CD8-positive, alpha-beta memory T cell (primary cell): ENCODE measurements around the gene DHX9. TPM values are rescaled to one million over a fixed set of nuclear protein-coding genes. Genes with fewer than 3 reads are reported as not detected.

ENCODE experiments used
- CTCF ChIA-PET: fragments of 350-600 bp; sonication (Branson Sonifier 250); formaldehyde crosslinking; loops from one replicate; lab custom pipeline; 2021; ENCODE audit warnings: antibody characterized with exemption; lab: Charles Lee
- POLR2A ChIA-PET: fragments of 350-600 bp; sonication (Branson Sonifier 250); formaldehyde crosslinking; loops from one replicate; lab custom pipeline; 2021; ENCODE audit warnings: antibody characterized with exemption; lab: Charles Lee
- DNase-seq, 5 donors: peaks; one replicate each; pipeline versions ENCODE4 v3.0.0 to v3.0.0-alpha.2; 2020 to 2022; ENCODE audit warnings: mixed read lengths in 1 of 5
- H3K27ac ChIP-seq: one replicate; pipeline ENCODE4 v1.7.0; 2013; ENCODE audit warnings: low read depth, mild to moderate bottlenecking, low read length, moderate library complexity
- H3K27me3 ChIP-seq: 2 replicates; pipeline ENCODE4 v1.7.0; 2013; ENCODE audit warnings: low read length, mild to moderate bottlenecking; ENCODE audit not compliant: insufficient read depth, poor library complexity, severe bottlenecking
- H3K36me3 ChIP-seq: 2 replicates; pipeline ENCODE4 v1.7.0; 2013; ENCODE audit warnings: mild to moderate bottlenecking, low read length, moderate library complexity; ENCODE audit not compliant: insufficient read depth
- H3K4me1 ChIP-seq: 2 replicates; pipeline ENCODE4 v1.7.0; 2013; ENCODE audit warnings: mild to moderate bottlenecking, low read length, moderate library complexity; ENCODE audit not compliant: insufficient read depth
- H3K4me3 ChIP-seq: 2 replicates; pipeline ENCODE4 v1.7.0; 2013; ENCODE audit warnings: mild to moderate bottlenecking, low read length
- H3K9me3 ChIP-seq: 2 replicates; pipeline ENCODE4 v1.7.0; 2013; ENCODE audit warnings: mild to moderate bottlenecking, low read length
- H3K27ac Mint-ChIP-seq, 8 donors: one replicate each; pipeline ENCODE4 v1.8.0; 2020 to 2021; ENCODE audit warnings: mixed read lengths in 8 of 8, mild to moderate bottlenecking in 6 of 8, inconsistent platforms in 3 of 8, moderate library complexity in 3 of 8
- H3K27me3 Mint-ChIP-seq, 2 donors: one replicate each; pipeline ENCODE4 v1.8.0; 2020 to 2021; ENCODE audit warnings: mixed read lengths in 2 of 2, mild to moderate bottlenecking in 1 of 2, moderate library complexity in 1 of 2
- H3K36me3 Mint-ChIP-seq, 3 donors: one replicate each; pipeline ENCODE4 v1.8.0; 2020 to 2021; ENCODE audit warnings: mixed read lengths in 3 of 3, inconsistent platforms in 1 of 3, mild to moderate bottlenecking in 1 of 3
- H3K4me1 Mint-ChIP-seq, 3 donors: one replicate each; pipeline ENCODE4 v1.8.0; 2020 to 2021; ENCODE audit warnings: mixed read lengths in 3 of 3, inconsistent platforms in 1 of 3, mild to moderate bottlenecking in 1 of 3
- H3K4me3 Mint-ChIP-seq, 7 donors: one replicate each; pipeline ENCODE4 v1.8.0; 2020 to 2021; ENCODE audit warnings: mixed read lengths in 7 of 7, mild to moderate bottlenecking in 6 of 7, moderate library complexity in 4 of 7, inconsistent platforms in 2 of 7
- H3K9me3 Mint-ChIP-seq, 5 donors: one replicate each; pipeline ENCODE4 v1.8.0; 2020 to 2022; ENCODE audit warnings: mixed read lengths in 5 of 5, mild to moderate bottlenecking in 3 of 5, moderate library complexity in 2 of 5, inconsistent platforms in 1 of 5
- polyA plus RNA-seq: library from polyadenylated mRNA; unstranded; fragments of 300-500 nt; fragmentation: Illumina TruSeq; gene quantifications from one replicate; pipeline ENCODE4 v1.2.3, GENCODE V29; 2021
- total RNA-seq, 2 experiments: library from RNA; stranded (reverse); gene quantifications; one replicate each; pipeline ENCODE4 v1.2.3, GENCODE V29; 2021

The DHX9 gene
- total and polyA plus RNA-seq, 3 experiments from 2014 or later, result 115 to 353 (median 342) TPM

GRCh38 chr1:182877842-182878241, 38.7 kb downstream of the DHX9 start:
- Histone ChIP-seq H3K9me3 (no peaks in the 10 kb centered on the region), H3K4me3 (no peak overlapping the region), H3K27me3 (no peaks in the 10 kb centered on the region), H3K27ac (no peak overlapping the region), H3K36me3 (peaks cover 93% of the 10 kb centered on the region), H3K4me1 (no peaks in the 10 kb centered on the region)
- CTCF ChIA-PET, result no interaction called here
- Mint-ChIP-seq H3K4me3 (no peak overlapping the region), H3K36me3 (peaks cover 32 to 99% (median 56%) of the 10 kb centered on the region in 3 donors), H3K4me1 (peaks cover 8 to 19% (median 10%) of the 10 kb centered on the region in 3 donors), H3K9me3 (no peaks in the 10 kb centered on the region), H3K27ac (peak overlapping the region in 2 of 8 donors; percentile 64 to 79), H3K27me3 (no peaks in the 10 kb centered on the region)
- no peak for DNase-seq
- POLR2A ChIA-PET, result no interaction called here

GRCh38 chr1:182884872-182885271, 45.7 kb downstream of the DHX9 start:
- no peak for DNase-seq
- H3K4me3 ChIP-seq, result no peak overlapping the region
- POLR2A ChIA-PET, result no interaction called here
- no peak overlapping the region for H3K27ac ChIP-seq
- Mint-ChIP-seq H3K4me1 (peaks cover 15 to 32% (median 15%) of the 10 kb centered on the region in 3 donors), H3K27me3 (no peaks in the 10 kb centered on the region), H3K27ac (peak overlapping the region in 3 of 8 donors; percentile 14 to 38 (median 16)), H3K9me3 (no peaks in the 10 kb centered on the region), H3K4me3 (no peak overlapping the region), H3K36me3 (peaks cover 34 to 92% (median 52%) of the 10 kb centered on the region in 3 donors)
- no peaks in the 10 kb centered on the region for H3K27me3 ChIP-seq
- peaks cover 70% of the 10 kb centered on the region for H3K36me3 ChIP-seq
- H3K9me3 ChIP-seq, result no peaks in the 10 kb centered on the region
- CTCF ChIA-PET, result no interaction called here
- H3K4me1 ChIP-seq, result peaks cover 6% of the 10 kb centered on the region

DNA sequence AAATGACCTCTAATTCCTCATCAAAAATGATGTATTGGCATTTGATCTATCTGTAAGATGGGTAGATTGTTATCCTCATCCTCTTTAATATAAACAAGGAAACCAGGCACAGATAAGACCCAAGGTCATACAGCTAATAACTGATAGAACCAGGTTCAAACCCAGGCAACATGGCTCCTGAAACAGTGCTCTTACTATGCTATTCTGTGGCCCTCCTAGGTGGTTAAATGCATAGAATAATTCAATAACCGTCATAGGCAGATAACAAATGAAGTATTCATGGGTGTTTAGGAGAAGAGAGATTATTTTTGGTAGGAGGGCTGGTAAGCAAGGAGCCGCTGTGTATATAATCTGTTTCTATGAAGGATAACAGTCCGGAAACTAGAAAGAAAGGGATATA, 46.4 kb downstream of the DHX9 start:
- Histone ChIP-seq H3K9me3 (no peaks in the 10 kb centered on the region), H3K27me3 (no peaks in the 10 kb centered on the region), H3K36me3 (peaks cover 64% of the 10 kb centered on the region), H3K4me3 (no peak overlapping the region), H3K4me1 (peaks cover 13% of the 10 kb centered on the region), H3K27ac (no peak overlapping the region)
- no peaks in the 10 kb centered on the region for H3K27me3 Mint-ChIP-seq
- H3K4me1 Mint-ChIP-seq, result peaks cover 22 to 39% (median 23%) of the 10 kb centered on the region in 3 donors
- POLR2A ChIA-PET, result no interaction called here
- CTCF ChIA-PET, result no interaction called here
- no peak overlapping the region for H3K4me3 Mint-ChIP-seq
- DNase-seq, result no peak
- H3K27ac Mint-ChIP-seq, result peak overlapping the region in 2 of 8 donors; percentile 7 to 70
- H3K9me3 Mint-ChIP-seq, result no peaks in the 10 kb centered on the region
- H3K36me3 Mint-ChIP-seq, result peaks cover 28 to 87% (median 46%) of the 10 kb centered on the region in 3 donors

GRCh38 chr1:182886985-182887384, 47.8 kb downstream of the DHX9 start:
- POLR2A ChIA-PET, result no interaction called here

GRCh38 chr1:182888736-182889531, 49.8 kb downstream of the DHX9 start:
- Mint-ChIP-seq H3K4me3 (no peak overlapping the region), H3K9me3 (no peaks in the 10 kb centered on the region), H3K36me3 (peaks cover 11 to 58% (median 34%) of the 10 kb centered on the region in 3 donors), H3K4me1 (peaks cover 27 to 42% (median 28%) of the 10 kb centered on the region in 3 donors), H3K27me3 (peaks cover 0 to 3% of the 10 kb centered on the region in 2 donors), H3K27ac (peak overlapping the region in 6 of 8 donors; percentile 40 to 89 (median 50))
- H3K4me1 ChIP-seq, result peaks cover 13% of the 10 kb centered on the region
- H3K27me3 ChIP-seq, result no peaks in the 10 kb centered on the region
- ChIA-PET CTCF (interaction anchor here (1.1 kb wide), 1 partner anchor 34 kb away, joined by 3 read pairs; no protein-coding TSS in a partner anchor), POLR2A (no interaction called here)
- peaks cover 36% of the 10 kb centered on the region for H3K36me3 ChIP-seq
- no peak for DNase-seq
- H3K4me3 ChIP-seq, result no peak overlapping the region
- no peaks in the 10 kb centered on the region for H3K9me3 ChIP-seq
- H3K27ac ChIP-seq, result no peak overlapping the region

More at GRCh38 chr1:182886985-182887384, 47.8 kb downstream of the DHX9 start:
- Histone ChIP-seq H3K36me3 (peaks cover 50% of the 10 kb centered on the region), H3K4me1 (peaks cover 13% of the 10 kb centered on the region), H3K9me3 (no peaks in the 10 kb centered on the region), H3K27ac (no peak overlapping the region), H3K27me3 (no peaks in the 10 kb centered on the region), H3K4me3 (no peak overlapping the region)
- peaks cover 18 to 77% (median 41%) of the 10 kb centered on the region in 3 donors for H3K36me3 Mint-ChIP-seq
- H3K27ac Mint-ChIP-seq, result peak overlapping the region in 2 of 8 donors; percentile 9 to 59
- no peaks in the 10 kb centered on the region for H3K27me3 Mint-ChIP-seq
- no peak overlapping the region for H3K4me3 Mint-ChIP-seq
- CTCF ChIA-PET, result no interaction called here
- H3K4me1 Mint-ChIP-seq, result peaks cover 27 to 42% (median 28%) of the 10 kb centered on the region in 3 donors
- H3K9me3 Mint-ChIP-seq, result no peaks in the 10 kb centered on the region
- DNase-seq, result no peak

GRCh38 chr1:182889997-182890396, 50.9 kb downstream of the DHX9 start:
- Mint-ChIP-seq H3K36me3 (peaks cover 11 to 48% (median 28%) of the 10 kb centered on the region in 3 donors), H3K4me1 (peaks cover 25 to 42% (median 27%) of the 10 kb centered on the region in 3 donors), H3K9me3 (peaks cover 0 to 3% (median 0%) of the 10 kb centered on the region in 5 donors), H3K27me3 (peaks cover 2 to 13% of the 10 kb centered on the region in 2 donors), H3K4me3 (no peak overlapping the region), H3K27ac (peak overlapping the region; percentile 15 to 88 (median 60))
- no peaks in the 10 kb centered on the region for H3K27me3 ChIP-seq
- H3K4me1 ChIP-seq, result peaks cover 13% of the 10 kb centered on the region
- H3K4me3 ChIP-seq, result no peak overlapping the region
- no peak overlapping the region for H3K27ac ChIP-seq
- no peaks in the 10 kb centered on the region for H3K9me3 ChIP-seq
- DNase-seq, result peak in 3 of 5 donors; percentile 16 to 50 (median 23)
- ChIA-PET CTCF (no interaction called here), POLR2A (no interaction called here)
- H3K36me3 ChIP-seq, result peaks cover 30% of the 10 kb centered on the region

GRCh38 chr1:182890927-182891610, 51.9 kb downstream of the DHX9 start:
- Histone ChIP-seq H3K27me3 (no peaks in the 10 kb centered on the region), H3K36me3 (peaks cover 21% of the 10 kb centered on the region), H3K4me1 (peaks cover 13% of the 10 kb centered on the region), H3K4me3 (no peak overlapping the region), H3K9me3 (no peaks in the 10 kb centered on the region), H3K27ac (no peak overlapping the region)
- Mint-ChIP-seq H3K36me3 (peaks cover 6 to 38% (median 20%) of the 10 kb centered on the region in 3 donors), H3K4me3 (no peak overlapping the region), H3K27me3 (peaks cover 8 to 13% of the 10 kb centered on the region in 2 donors), H3K9me3 (peaks cover 0 to 3% (median 0%) of the 10 kb centered on the region in 5 donors), H3K4me1 (peaks cover 23 to 37% (median 25%) of the 10 kb centered on the region in 3 donors), H3K27ac (no peak overlapping the region)
- CTCF ChIA-PET, result interaction anchor here (0.8 kb wide), 1 partner anchor 9 kb away, joined by 3 read pairs; no protein-coding TSS in a partner anchor
- DNase-seq, result no peak
- POLR2A ChIA-PET, result no interaction called here
